Measurements from ENCODE around the gene RIMBP2.

Gene RIMBP2

DNA sequence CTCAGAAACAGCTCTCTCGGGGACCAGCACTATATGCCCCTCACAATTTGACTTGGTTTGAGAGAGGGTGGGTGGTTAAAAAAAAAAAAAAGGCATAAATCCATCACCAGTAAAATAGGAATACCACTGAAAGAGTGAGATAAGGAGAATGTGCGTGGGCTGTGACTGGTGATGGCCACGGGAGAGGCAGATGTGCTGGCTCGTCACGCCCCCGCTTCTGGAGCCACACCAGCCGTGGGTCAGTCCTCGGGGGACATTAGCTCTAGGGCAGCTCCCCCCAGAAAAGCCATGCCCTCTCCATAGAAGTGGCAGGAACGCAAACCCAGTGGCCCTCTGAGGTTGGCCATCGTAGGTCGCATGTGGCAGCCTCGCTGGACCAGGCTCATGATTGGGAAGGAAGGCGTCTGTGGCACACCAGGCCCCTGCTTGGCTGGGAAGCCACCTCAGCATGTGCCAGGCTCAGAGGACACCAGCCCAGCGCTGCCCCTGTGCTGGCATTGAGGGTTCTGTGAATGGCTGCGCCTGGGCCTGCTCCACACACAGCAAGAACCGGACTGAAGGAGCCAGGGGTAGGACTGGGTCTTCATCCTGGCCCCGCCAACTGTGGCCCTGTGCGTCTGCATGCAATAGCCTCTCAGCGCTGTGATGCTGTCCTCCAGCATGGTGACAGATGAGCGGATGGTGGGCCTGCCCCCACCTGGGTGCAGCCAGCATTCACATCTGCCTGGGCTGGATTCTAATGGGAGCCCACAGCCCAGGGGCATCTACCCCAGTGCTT, 267.9 kb downstream of the RIMBP2 start:
- Histone ChIP-seq H3K9ac (no peak overlapping the region), H3K4me1 (ENCODE audit: low read depth, poor library complexity, severe bottlenecking) (no peaks in the 10 kb centered on the region), H2AFZ (ENCODE audit: low read depth) (no peak overlapping the region), H3K27ac (no peak overlapping the region), H3K27me3 (ENCODE audit: insufficient read depth, low read depth) (no peaks in the 10 kb centered on the region), H3K4me3 (IDR thresholded peaks at IDR 0.05; ENCODE audit: insufficient read depth, low read depth, low read length) (no peak overlapping the region), H3K79me2 (ENCODE audit: insufficient read depth, low read depth) (no peaks in the 10 kb centered on the region), H3K4me2 (no peak overlapping the region), H4K20me1 (ENCODE audit: insufficient read depth) (no peaks in the 10 kb centered on the region), H3K36me3 (ENCODE audit: insufficient read depth) (no peaks in the 10 kb centered on the region)
- TF ChIP-seq, protein P1, sequence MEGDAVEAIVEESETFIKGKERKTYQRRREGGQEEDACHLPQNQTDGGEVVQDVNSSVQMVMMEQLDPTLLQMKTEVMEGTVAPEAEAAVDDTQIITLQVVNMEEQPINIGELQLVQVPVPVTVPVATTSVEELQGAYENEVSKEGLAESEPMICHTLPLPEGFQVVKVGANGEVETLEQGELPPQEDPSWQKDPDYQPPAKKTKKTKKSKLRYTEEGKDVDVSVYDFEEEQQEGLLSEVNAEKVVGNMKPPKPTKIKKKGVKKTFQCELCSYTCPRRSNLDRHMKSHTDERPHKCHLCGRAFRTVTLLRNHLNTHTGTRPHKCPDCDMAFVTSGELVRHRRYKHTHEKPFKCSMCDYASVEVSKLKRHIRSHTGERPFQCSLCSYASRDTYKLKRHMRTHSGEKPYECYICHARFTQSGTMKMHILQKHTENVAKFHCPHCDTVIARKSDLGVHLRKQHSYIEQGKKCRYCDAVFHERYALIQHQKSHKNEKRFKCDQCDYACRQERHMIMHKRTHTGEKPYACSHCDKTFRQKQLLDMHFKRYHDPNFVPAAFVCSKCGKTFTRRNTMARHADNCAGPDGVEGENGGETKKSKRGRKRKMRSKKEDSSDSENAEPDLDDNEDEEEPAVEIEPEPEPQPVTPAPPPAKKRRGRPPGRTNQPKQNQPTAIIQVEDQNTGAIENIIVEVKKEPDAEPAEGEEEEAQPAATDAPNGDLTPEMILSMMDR (conservative IDR thresholded peaks at IDR 0.05; ENCODE audit: low read depth, low read length): no peak

- H3K9ac ChIP-seq: no peak overlapping the region
- no peaks in the 10 kb centered on the region for H4K20me1 ChIP-seq (ENCODE audit: insufficient read depth)
- no peaks in the 10 kb centered on the region for H3K4me1 ChIP-seq (ENCODE audit: low read depth, poor library complexity, severe bottlenecking)
- H3K79me2 ChIP-seq (ENCODE audit: insufficient read depth, low read depth): no peaks in the 10 kb centered on the region
- no peak overlapping the region for H3K4me3 ChIP-seq (IDR thresholded peaks at IDR 0.05; ENCODE audit: insufficient read depth, low read depth, low read length)
- TF ChIP-seq, protein P1 (conservative IDR thresholded peaks at IDR 0.05; ENCODE audit: low read depth, low read length): no peak
- no peak overlapping the region for H3K27ac ChIP-seq
- no peaks in the 10 kb centered on the region for H3K36me3 ChIP-seq (ENCODE audit: insufficient read depth)
- H3K4me2 ChIP-seq: no peak overlapping the region
- no peaks in the 10 kb centered on the region for H3K27me3 ChIP-seq (ENCODE audit: insufficient read depth, low read depth)
- H2AFZ ChIP-seq (ENCODE audit: low read depth): no peak overlapping the region
Measured at GRCh38 chr12:130447655-130447965, 268.5 kb downstream of the RIMBP2 start.

- no peak overlapping the region for H3K4me3 ChIP-seq (IDR thresholded peaks at IDR 0.05; ENCODE audit: insufficient read depth, low read depth, low read length)
- no peak overlapping the region for H3K9ac ChIP-seq
- TF ChIP-seq, protein P1 (conservative IDR thresholded peaks at IDR 0.05; ENCODE audit: low read depth, low read length): no peak
- no peak overlapping the region for H3K27ac ChIP-seq
- no peak overlapping the region for H3K4me2 ChIP-seq
- no peaks in the 10 kb centered on the region for H3K4me1 ChIP-seq (ENCODE audit: low read depth, poor library complexity, severe bottlenecking)
- H4K20me1 ChIP-seq (ENCODE audit: insufficient read depth): no peaks in the 10 kb centered on the region
- H3K79me2 ChIP-seq (ENCODE audit: insufficient read depth, low read depth): no peaks in the 10 kb centered on the region
- no peaks in the 10 kb centered on the region for H3K27me3 ChIP-seq (ENCODE audit: insufficient read depth, low read depth)
- H3K36me3 ChIP-seq (ENCODE audit: insufficient read depth): no peaks in the 10 kb centered on the region
- H2AFZ ChIP-seq (ENCODE audit: low read depth): no peak overlapping the region
Measured at GRCh38 chr12:130446846-130447654, 269.0 kb downstream of the RIMBP2 start.

- H3K4me1 ChIP-seq (ENCODE audit: low read depth, poor library complexity, severe bottlenecking): no peaks in the 10 kb centered on the region
- H4K20me1 ChIP-seq (ENCODE audit: insufficient read depth): no peaks in the 10 kb centered on the region
- H2AFZ ChIP-seq (ENCODE audit: low read depth): no peak overlapping the region
- H3K9ac ChIP-seq: no peak overlapping the region
- no peak overlapping the region for H3K4me3 ChIP-seq (IDR thresholded peaks at IDR 0.05; ENCODE audit: insufficient read depth, low read depth, low read length)
- H3K36me3 ChIP-seq (ENCODE audit: insufficient read depth): no peaks in the 10 kb centered on the region
- no peaks in the 10 kb centered on the region for H3K79me2 ChIP-seq (ENCODE audit: insufficient read depth, low read depth)
- TF ChIP-seq, protein P1 (conservative IDR thresholded peaks at IDR 0.05; ENCODE audit: low read depth, low read length): no peak
- H3K27me3 ChIP-seq (ENCODE audit: insufficient read depth, low read depth): no peaks in the 10 kb centered on the region
- no peak overlapping the region for H3K27ac ChIP-seq
- no peak overlapping the region for H3K4me2 ChIP-seq
Measured at GRCh38 chr12:130444986-130445385, 271.1 kb downstream of the RIMBP2 start.
